Fibroblast of gingiva (primary cell): ENCODE data around the gene RAB11FIP3.
A peak's percentile ranks its signal among the peaks of the same experiment; 100 is the strongest.
"Not testable (repeated sequence)": the region's sequence is repeated elsewhere in the genome, so short reads cannot be mapped to it uniquely, and the experiment has no call there.

Source experiments
- DNase-seq: peaks from one replicate; pipeline ENCODE4 v3.0.0-alpha.2; 2011; ENCODE audit warnings: low read depth

RAB11FIP3 gene

GRCh38 chr16:391885-392335 is 33.5 kb upstream of the RAB11FIP3 start:
- peak; percentile 50 for DNase-seq

- no peak for DNase-seq
Observed at GRCh38 chr16:392450-393030, 32.9 kb upstream of the RAB11FIP3 start.

GRCh38 chr16:396199-396598 is 29.2 kb upstream of the RAB11FIP3 start:
- DNase-seq, result no peak

GRCh38 chr16:396605-397004 is 28.8 kb upstream of the RAB11FIP3 start:
- DNase-seq, result no peak

GRCh38 chr16:397135-397661 is 28.3 kb upstream of the RAB11FIP3 start, which contains the start of gene NME4:
Gene NME4, plus strand, starts transcription at chr16:397199. Its CDS starts 24 bp downstream, at chr16:397223.
- no peak for DNase-seq

- peak; percentile 79 for DNase-seq
Observed at GRCh38 chr16:397736-398332, 27.6 kb upstream of the RAB11FIP3 start.

GRCh38 chr16:398561-399339 is 26.7 kb upstream of the RAB11FIP3 start:
- no peak for DNase-seq

- DNase-seq, result no peak
Observed at GRCh38 chr16:399340-400019, 26.0 kb upstream of the RAB11FIP3 start.

GRCh38 chr16:400061-400591 is 25.3 kb upstream of the RAB11FIP3 start:
- DNase-seq, result no peak

GRCh38 chr16:401468-402348 is 23.7 kb upstream of the RAB11FIP3 start, which contains the start of gene DECR2:
Gene DECR2, plus strand, starts transcription at chr16:401885. Its CDS starts 79 bp downstream, at chr16:401964.
- DNase-seq, result peak; percentile 84

- no peak for DNase-seq
Observed at GRCh38 chr16:404971-405486, 20.4 kb upstream of the RAB11FIP3 start.

- no peak for DNase-seq
Observed at GRCh38 chr16:405548-406506, 19.6 kb upstream of the RAB11FIP3 start.

- no peak for DNase-seq
Observed at GRCh38 chr16:407253-407652, 18.2 kb upstream of the RAB11FIP3 start.

- DNase-seq, result no peak
Observed at GRCh38 chr16:410516-411178, 14.8 kb upstream of the RAB11FIP3 start.

- DNase-seq, result no peak
Observed at GRCh38 chr16:411576-412265, 13.7 kb upstream of the RAB11FIP3 start.

GRCh38 chr16:414395-415169 is 10.9 kb upstream of the RAB11FIP3 start:
- DNase-seq, result no peak

GRCh38 chr16:415170-415498 is 10.3 kb upstream of the RAB11FIP3 start:
- not testable (repeated sequence) for DNase-seq

GRCh38 chr16:422179-422578 is 3.3 kb upstream of the RAB11FIP3 start:
- not testable (repeated sequence) for DNase-seq
